GM18951 (cell line): ENCODE results near the gene SPACA4.

ENCODE experiments used
- POLR2A ChIP-seq: IDR thresholded peaks from 4 replicates; pipeline ENCODE4 v1.6.1; 2011; ENCODE audit warnings: mild to moderate bottlenecking; ENCODE audit not compliant: insufficient read length, insufficient read depth; ENCODE audit errors: extremely low read depth
- in situ Hi-C: fragments of 300-500 bp; cut with MboI; formaldehyde crosslinking; loops from one replicate; pipeline ENCODE4 v1.12.0; 2022; ENCODE audit warnings: low sequenced_read_pairs, mixed read lengths, inconsistent platforms; ENCODE audit not compliant: unreplicated experiment

The SPACA4 gene

GRCh38 chr19:48603449-48603848 lies 3.1 kb upstream of the SPACA4 start:
- in situ Hi-C loops: no loop called here
- no peak for TF ChIP-seq POLR2A

GRCh38 chr19:48603850-48604249 lies 2.7 kb upstream of the SPACA4 start:
- in situ Hi-C loops: no loop called here
- TF ChIP-seq POLR2A: no peak

- TF ChIP-seq POLR2A: no peak
- in situ Hi-C loops: no loop called here
These were observed 815 bp downstream of the SPACA4 start for GRCh38 chr19:48607359-48607755.

- in situ Hi-C loops: no loop called here
- TF ChIP-seq POLR2A: no peak
These were observed 2.3 kb downstream of the SPACA4 start for GRCh38 chr19:48608798-48609263.

- no peak for TF ChIP-seq POLR2A
- in situ Hi-C loops: no loop called here
These were observed 3.1 kb downstream of the SPACA4 start for GRCh38 chr19:48609571-48610108.

- no peak for TF ChIP-seq POLR2A
- in situ Hi-C loops: no loop called here
These were observed 5.3 kb downstream of the SPACA4 start for GRCh38 chr19:48611872-48612271.

GRCh38 chr19:48613024-48613851 lies 6.7 kb downstream of the SPACA4 start:
- no peak for TF ChIP-seq POLR2A
- in situ Hi-C loops: no loop called here

- in situ Hi-C loops: no loop called here
- TF ChIP-seq POLR2A: no peak
These were observed 7.4 kb downstream of the SPACA4 start for GRCh38 chr19:48613852-48614435.

GRCh38 chr19:48614436-48615230 lies 8.1 kb downstream of the SPACA4 start, which contains the start of gene FAM83E:
TSS of gene FAM83E (minus strand) at chr19:48615076. CDS start at chr19:48613372, 1,704 bp downstream.
- in situ Hi-C loops: no loop called here
- peak; percentile 43 for TF ChIP-seq POLR2A

- no peak for TF ChIP-seq POLR2A
- in situ Hi-C loops: no loop called here
These were observed 8.9 kb downstream of the SPACA4 start for GRCh38 chr19:48615231-48616040.

- in situ Hi-C loops: no loop called here
- TF ChIP-seq POLR2A: no peak
These were observed 9.5 kb downstream of the SPACA4 start for GRCh38 chr19:48616041-48616436.

GRCh38 chr19:48616491-48617056 lies 10.0 kb downstream of the SPACA4 start:
- in situ Hi-C loops: no loop called here
- TF ChIP-seq POLR2A: no peak

GRCh38 chr19:48617146-48617937 lies 10.8 kb downstream of the SPACA4 start:
- in situ Hi-C loops: no loop called here

More at GRCh38 chr19:48617146-48617937, 10.8 kb downstream of the SPACA4 start:
- TF ChIP-seq POLR2A: no peak
